ENCODE measurements around the gene TMA7. TPM values are rescaled to one million over a fixed set of nuclear protein-coding genes. Genes with fewer than 3 reads are reported as not detected.

The TMA7 gene
- total and polyA plus RNA-seq, 9 of the 15 experiments (the other 6 are each of a cell fraction or from before 2014, with no cell fraction given), result 209 to 1,003 (median 486) TPM

GRCh38 chr3:48446425-48447193 is 6.6 kb downstream of the TMA7 start, which contains the start of gene ATRIP (continued):
- TF ChIP-seq RERE (CRISPR knock-in tag; IDR thresholded peaks at IDR 0.05; ENCODE audit: borderline replicate concordance), result no peak
- no peak for TF ChIP-seq ZBTB49 (CRISPR knock-in tag; IDR thresholded peaks at IDR 0.05; ENCODE audit: borderline replicate concordance)
- TF ChIP-seq ZNF668 (CRISPR knock-in tag; IDR thresholded peaks at IDR 0.05), result no peak
- no peak for TF ChIP-seq TAF9B (IDR thresholded peaks at IDR 0.05; ENCODE audit: partially characterized antibody)
- TF ChIP-seq MGA (IDR thresholded peaks at IDR 0.05), result peak; percentile 49; the same call in 1 of the 2 replicates
- TF ChIP-seq CREBBP (IDR thresholded peaks at IDR 0.05; ENCODE audit: low read depth, low read length), result no peak
- peak; percentile 92 for TF ChIP-seq L3MBTL2 (IDR thresholded peaks at IDR 0.05)

All from K562 (cell line).